Neural cell (in vitro differentiated cells): ENCODE measurements around the gene NEK6. TPM values are rescaled to one million over a fixed set of nuclear protein-coding genes. Genes with fewer than 3 reads are reported as not detected.

Experiments used
- H2AFZ ChIP-seq: fragments of 200-600, 300-800 bp; sonication (generic), shearing (Covaris generic); 2 replicates; pipeline ENCODE4 v1.6.0; 2014; ENCODE audit warnings: low read depth, mild to moderate bottlenecking, antibody characterized with exemption, low read length, moderate library complexity
- H3F3A ChIP-seq: fragments of 200-600 bp; shearing (Covaris generic); 2 replicates; pipeline ENCODE4 v1.6.1; 2016; ENCODE audit warnings: mild to moderate bottlenecking, moderate library complexity, mixed read lengths, antibody characterized with exemption, low read length; ENCODE audit not compliant: insufficient read depth, poor library complexity, severe bottlenecking
- H3K27ac ChIP-seq: fragments of 200-600, 300-800 bp; sonication (generic), shearing (Covaris generic); 2 replicates; pipeline ENCODE4 v1.5.1; 2014; ENCODE audit warnings: mild to moderate bottlenecking, low read length, moderate library complexity
- H3K27me3 ChIP-seq: fragments of 300-800, 200-600 bp; sonication (generic), shearing (Covaris generic); 2 replicates; pipeline ENCODE4 v1.6.0; 2014; ENCODE audit warnings: mild to moderate bottlenecking, low read depth, low read length, moderate library complexity; ENCODE audit not compliant: insufficient read depth
- H3K36me3 ChIP-seq: fragments of 300-800, 200-600 bp; sonication (generic), shearing (Covaris generic); 2 replicates; pipeline ENCODE4 v1.5.1; 2014; ENCODE audit warnings: mild to moderate bottlenecking, antibody characterized with exemption, low read length, moderate library complexity; ENCODE audit not compliant: insufficient read depth
- H3K4me2 ChIP-seq: fragments of 300-800, 200-600 bp; sonication (generic), shearing (Covaris generic); 2 replicates; pipeline ENCODE4 v1.6.0; 2014; ENCODE audit warnings: mild to moderate bottlenecking, low read length
- H3K4me3 ChIP-seq: fragments of 300-800, 200-600 bp; sonication (generic), shearing (Covaris generic); 2 replicates; pipeline ENCODE4 v1.5.1; 2014; ENCODE audit warnings: mild to moderate bottlenecking, low read length, moderate library complexity
- H3K79me2 ChIP-seq: fragments of 200-600 bp; shearing (Covaris generic); replicated peaks from 2 replicates; pipeline ENCODE4 v1.6.0; 2014; ENCODE audit warnings: mild to moderate bottlenecking, low read length, moderate library complexity; ENCODE audit not compliant: insufficient read depth
- H3K9ac ChIP-seq: fragments of 300-800, 200-600 bp; sonication (generic), shearing (Covaris generic); 2 replicates; pipeline ENCODE4 v1.6.1; 2016; ENCODE audit warnings: mild to moderate bottlenecking, low read length, mixed read lengths
- H3K9me2 ChIP-seq: fragments of 200-600 bp; shearing (Covaris generic); 2 replicates; pipeline ENCODE4 v1.6.1; 2016; ENCODE audit warnings: mild to moderate bottlenecking, low read length, mixed read lengths; ENCODE audit not compliant: insufficient read depth
- H3K9me3 ChIP-seq: fragments of 200-600, 300-800 bp; sonication (generic), shearing (Covaris generic); 2 replicates; pipeline ENCODE4 v1.6.1; 2016; ENCODE audit warnings: mild to moderate bottlenecking, mixed run types, low read length, moderate library complexity, mixed read lengths
- H4K20me1 ChIP-seq: fragments of 200-600 bp; shearing (Covaris generic); 2 replicates; pipeline ENCODE4 v1.6.1; 2016; ENCODE audit warnings: mild to moderate bottlenecking, mixed run types; ENCODE audit not compliant: insufficient read depth
- CTCF ChIP-seq: fragments of 450-650 bp; IDR thresholded peaks from 2 replicates; pipeline ENCODE4 v1.5.1; 2014; ENCODE audit warnings: antibody characterized with exemption, mild to moderate bottlenecking, moderate library complexity; ENCODE audit not compliant: poor library complexity, severe bottlenecking
- EP300 ChIP-seq: fragments of 450-650 bp; conservative IDR thresholded peaks from 2 replicates; pipeline ENCODE4 v1.6.1; 2014; ENCODE audit warnings: antibody characterized with exemption, mild to moderate bottlenecking, moderate library complexity; ENCODE audit not compliant: poor library complexity, severe bottlenecking
- EZH2 ChIP-seq: fragments of 200-600, 300-800 bp; shearing (Covaris generic), sonication (generic); IDR thresholded peaks from 2 replicates; pipeline ENCODE4 v1.6.1; 2014; ENCODE audit warnings: antibody characterized with exemption, low read length, borderline replicate concordance, mild to moderate bottlenecking; ENCODE audit not compliant: insufficient read depth, poor library complexity, severe bottlenecking
- MXI1 ChIP-seq: fragments of 450-650 bp; conservative IDR thresholded peaks from 2 replicates; pipeline ENCODE4 v1.6.1; 2014; ENCODE audit warnings: antibody characterized with exemption, mild to moderate bottlenecking; ENCODE audit not compliant: poor library complexity, severe bottlenecking
- POLR2AphosphoS5 ChIP-seq: IDR thresholded peaks from 2 replicates; pipeline ENCODE4 v1.6.1; 2012
- RAD21 ChIP-seq: fragments of 450-650 bp; conservative IDR thresholded peaks from 2 replicates; pipeline ENCODE4 v1.6.1; 2014; ENCODE audit warnings: antibody characterized with exemption, mild to moderate bottlenecking, moderate library complexity
- REST ChIP-seq: IDR thresholded peaks from 2 replicates; pipeline ENCODE4 v1.6.1; 2012; ENCODE audit warnings: borderline replicate concordance
- SMC3 ChIP-seq: fragments of 450-650 bp; conservative IDR thresholded peaks from 2 replicates; pipeline ENCODE4 v1.6.1; 2014; ENCODE audit warnings: antibody characterized with exemption, mild to moderate bottlenecking, moderate library complexity; ENCODE audit not compliant: poor library complexity
- TAF1 ChIP-seq: IDR thresholded peaks from 2 replicates; pipeline ENCODE4 v1.6.1; 2012; ENCODE audit warnings: low read depth
- polyA plus RNA-seq: library from polyadenylated mRNA; depleted of rRNA; stranded (reverse); fragments of >200 nt; gene quantifications from 2 replicates; pipeline ENCODE4 v1.2.3, GENCODE V29; 2014

The NEK6 gene
- polyA plus RNA-seq, 1 donor from 2014 or later, result 4.6 TPM

- Histone ChIP-seq H3K79me2 (peaks cover 4% of the 10 kb centered on the region), H2AFZ (no peak overlapping the region), H3K27ac (no peak overlapping the region), H3K4me2 (no peak overlapping the region), H3K36me3 (no peaks in the 10 kb centered on the region), H3K4me3 (no peak overlapping the region), H3K9me3 (no peaks in the 10 kb centered on the region), H3K27me3 (no peaks in the 10 kb centered on the region), H3K9me2 (no peaks in the 10 kb centered on the region), H3K9ac (no peak overlapping the region), H4K20me1 (no peaks in the 10 kb centered on the region), H3F3A (no peaks in the 10 kb centered on the region)
- TF ChIP-seq EP300 (no peak), POLR2AphosphoS5 (no peak), SMC3 (no peak), RAD21 (no peak)
Measured at GRCh38 chr9:124376329-124376728, 118.6 kb downstream of the NEK6 start.

GRCh38 chr9:124377551-124378406, 120.0 kb downstream of the NEK6 start:
- H3K4me3 ChIP-seq, result no peak overlapping the region
- no peaks in the 10 kb centered on the region for H3K27me3 ChIP-seq
- no peaks in the 10 kb centered on the region for H3K36me3 ChIP-seq
- no peak overlapping the region for H2AFZ ChIP-seq
- TF ChIP-seq CTCF (no peak), POLR2AphosphoS5 (no peak), RAD21 (no peak), SMC3 (no peak), EZH2 (no peak), REST (no peak), MXI1 (no peak), EP300 (no peak), TAF1 (no peak)
- H3F3A ChIP-seq, result no peaks in the 10 kb centered on the region
- H3K27ac ChIP-seq, result no peak overlapping the region
- no peak overlapping the region for H3K4me2 ChIP-seq
- no peaks in the 10 kb centered on the region for H4K20me1 ChIP-seq
- no peaks in the 10 kb centered on the region for H3K9me3 ChIP-seq
- peaks cover 4% of the 10 kb centered on the region for H3K79me2 ChIP-seq
- no peak overlapping the region for H3K9ac ChIP-seq
- H3K9me2 ChIP-seq, result no peaks in the 10 kb centered on the region
